Activated CD8-positive, alpha-beta memory T cell treated with anti-CD3 and anti-CD28 coated beads for 4 hours (primary cell): ENCODE measurements around the gene ELSPBP1.
"Not testable (repeated sequence)": the region's sequence is repeated elsewhere in the genome, so short reads cannot be mapped to it uniquely, and the experiment has no call there.

Experiments
- DNase-seq, 2 donors: peaks; one replicate each; pipeline ENCODE4 v3.0.0-alpha.2; 2020; ENCODE audit warnings: low read depth in 2 of 2

ELSPBP1 gene

DNA sequence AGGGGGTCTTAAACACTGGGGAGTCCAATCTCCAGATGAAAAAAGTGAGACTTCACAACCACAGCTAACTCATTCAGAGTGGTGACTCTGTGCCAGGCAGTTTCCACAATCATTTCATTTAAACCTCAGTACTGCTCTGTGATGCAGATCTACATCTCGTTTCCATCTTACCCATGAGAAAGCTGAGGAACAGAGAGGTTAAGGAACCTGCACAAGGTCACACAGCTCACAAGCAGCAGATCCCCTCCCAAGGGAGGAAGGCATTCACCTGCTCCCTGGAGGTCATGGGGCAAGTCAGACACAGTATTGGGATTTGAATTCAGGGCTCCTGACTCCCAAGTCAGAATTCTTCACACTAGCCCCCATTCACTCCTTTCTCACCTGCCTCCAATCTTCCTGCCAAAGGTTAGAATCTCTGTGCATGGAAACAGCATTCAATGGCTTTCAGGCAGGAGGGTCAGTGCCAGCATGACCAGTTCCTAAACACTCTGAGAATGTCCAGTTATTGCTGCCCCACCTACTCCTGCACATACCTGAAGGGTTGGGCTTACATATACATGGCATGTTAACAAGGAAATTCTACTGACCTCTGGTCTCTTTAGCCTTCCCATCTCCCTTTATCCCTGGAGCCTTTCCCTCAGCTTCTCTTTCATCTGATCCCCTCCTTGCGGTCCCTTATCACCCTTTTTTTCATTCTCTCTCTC is 47.6 kb downstream of the ELSPBP1 start:
- no peak for DNase-seq

DNA sequence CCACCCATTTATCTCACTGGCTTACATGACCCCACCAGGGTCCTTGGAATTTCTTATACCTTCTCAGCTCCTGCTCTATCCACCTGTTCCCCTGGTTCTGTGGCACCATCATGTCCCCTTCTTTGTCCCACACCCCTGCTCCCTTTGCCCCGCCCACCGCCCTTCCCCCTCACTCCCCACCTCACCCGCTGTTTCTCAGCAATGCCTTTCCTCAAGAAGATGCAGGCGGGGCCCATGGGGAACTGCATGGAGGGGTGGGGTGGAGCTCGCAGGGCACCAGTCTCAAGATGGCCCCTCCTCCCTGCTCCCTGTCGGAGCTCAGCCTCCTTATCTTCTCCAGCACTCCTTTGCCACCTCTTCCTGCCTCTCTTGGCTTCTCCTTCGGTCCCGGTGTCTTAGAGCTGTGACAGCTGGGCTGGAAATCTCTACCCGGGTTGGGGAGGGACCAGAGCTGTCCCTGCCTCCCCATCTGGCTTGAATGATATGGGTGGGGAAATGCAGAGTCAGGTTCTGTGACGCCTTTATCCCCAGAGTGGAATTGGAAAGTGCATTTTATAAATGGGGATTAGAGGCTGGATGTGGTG is 49.3 kb downstream of the ELSPBP1 start, which contains the start of gene CABP5:
Gene CABP5, minus strand, starts transcription at position 405 of the 584 bp plus-strand sequence. Its CDS starts 157 bp downstream, at position 248.
- no peak for DNase-seq

DNA sequence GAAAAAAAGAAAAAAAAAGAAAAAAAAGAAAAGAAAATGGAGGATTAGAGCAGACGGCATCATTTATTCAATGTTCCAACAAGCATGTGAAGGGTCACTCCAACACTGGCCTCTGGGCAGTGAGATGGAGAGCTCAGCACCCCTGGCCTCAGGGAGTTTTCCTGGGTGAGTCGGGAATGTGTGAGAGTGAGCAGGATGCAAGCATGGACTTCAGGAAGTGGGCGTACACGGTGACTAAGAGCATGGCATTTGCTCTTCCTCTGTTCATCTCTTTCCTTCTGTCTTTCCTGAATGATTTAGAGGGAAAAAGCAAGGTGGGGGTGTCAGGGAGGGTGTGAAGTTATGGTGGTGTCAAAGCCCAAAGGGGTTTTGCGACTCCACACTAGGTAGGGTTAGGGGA is 50.1 kb downstream of the ELSPBP1 start:
- DNase-seq: no peak

DNA sequence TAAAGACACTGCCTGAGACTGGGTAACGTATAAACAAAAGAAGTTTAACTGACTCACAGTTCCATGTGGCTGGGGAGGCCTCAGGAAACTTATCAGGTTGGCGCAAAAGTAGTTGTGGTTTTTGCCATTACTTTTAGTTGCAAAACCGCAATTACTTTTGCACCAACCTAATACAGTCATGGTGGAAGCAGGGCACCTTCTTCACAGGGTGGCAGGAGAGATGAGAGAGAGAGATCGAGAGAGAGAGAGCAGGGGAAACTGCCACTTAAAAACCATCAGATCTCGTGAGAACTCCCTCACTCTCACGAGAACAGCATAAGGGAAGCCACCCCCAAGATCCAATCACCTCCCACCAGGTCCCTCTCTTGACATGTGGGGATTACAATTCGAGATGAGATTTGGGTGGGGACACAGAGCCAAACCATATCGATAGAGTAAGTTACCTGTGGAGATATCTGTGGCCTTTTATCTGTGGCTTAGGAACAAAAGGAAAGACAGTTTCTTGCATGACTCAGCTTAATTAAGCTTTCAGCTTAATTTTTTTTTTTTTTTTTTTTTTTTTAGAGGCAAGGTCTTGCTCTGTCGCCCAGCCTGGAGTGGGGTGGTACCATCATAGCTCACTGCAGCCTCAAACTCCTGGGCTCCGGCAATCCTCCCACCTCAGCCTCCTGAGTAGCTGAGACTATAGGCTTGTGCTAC is 57.1 kb downstream of the ELSPBP1 start:
- no peak for DNase-seq

DNA sequence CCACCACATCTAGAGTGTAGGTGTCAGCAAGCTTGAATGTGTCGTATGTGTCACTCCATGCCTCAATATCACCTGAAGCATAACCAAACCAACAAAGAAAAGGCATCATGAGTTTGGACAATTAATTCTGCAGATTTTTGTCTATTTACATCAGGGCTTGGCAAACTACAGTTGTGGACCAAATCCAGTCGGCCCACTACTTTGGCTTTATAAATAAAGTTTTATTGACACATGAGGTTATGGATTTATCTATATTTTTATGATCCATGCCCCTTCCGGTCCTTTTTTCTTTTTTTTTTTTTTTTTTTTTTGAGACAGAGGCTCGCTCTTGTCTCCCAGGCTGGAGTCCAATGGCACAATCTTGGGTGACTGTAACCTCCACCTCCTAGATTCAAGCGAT is 58.6 kb downstream of the ELSPBP1 start:
- no peak for DNase-seq

DNA sequence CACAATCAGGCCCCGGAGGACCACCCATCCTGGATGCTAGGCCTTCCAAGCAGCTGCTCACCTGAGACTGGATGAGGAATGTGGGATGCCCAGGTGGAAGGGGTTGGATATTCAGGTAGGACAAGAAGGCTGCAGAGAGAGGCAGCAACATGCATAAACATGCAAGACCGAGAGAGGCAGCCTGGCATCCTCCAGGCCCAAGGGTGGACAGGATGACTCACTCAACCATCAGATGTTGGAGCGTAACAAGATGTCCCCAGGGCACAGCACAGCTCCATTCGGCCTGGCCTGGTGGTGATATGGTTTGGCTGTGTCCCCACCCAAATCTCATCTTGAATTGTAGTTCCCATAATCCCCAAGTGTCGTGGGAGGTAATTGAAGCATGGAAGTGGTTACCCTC is 59.4 kb downstream of the ELSPBP1 start:
- no peak for DNase-seq

DNA sequence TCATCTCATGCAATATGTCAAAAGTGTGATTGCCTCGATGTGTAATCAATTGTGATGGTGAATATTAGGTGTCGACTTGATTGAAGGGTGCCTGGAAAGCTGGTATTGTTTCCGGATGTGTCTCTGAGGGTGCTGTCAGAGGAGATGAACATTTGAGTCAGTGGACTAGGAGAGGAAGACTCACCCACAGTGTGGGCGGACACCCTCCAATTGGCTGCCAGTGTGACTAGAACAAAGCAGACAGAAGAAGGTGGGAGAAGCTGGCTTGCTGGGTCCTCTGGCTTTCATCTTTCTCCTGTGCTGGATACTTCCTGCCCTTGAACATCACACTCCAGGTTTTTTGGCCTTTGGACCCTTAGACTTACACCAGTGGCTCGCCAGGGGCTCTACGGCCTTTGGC is 64.9 kb downstream of the ELSPBP1 start:
- no peak for DNase-seq

DNA sequence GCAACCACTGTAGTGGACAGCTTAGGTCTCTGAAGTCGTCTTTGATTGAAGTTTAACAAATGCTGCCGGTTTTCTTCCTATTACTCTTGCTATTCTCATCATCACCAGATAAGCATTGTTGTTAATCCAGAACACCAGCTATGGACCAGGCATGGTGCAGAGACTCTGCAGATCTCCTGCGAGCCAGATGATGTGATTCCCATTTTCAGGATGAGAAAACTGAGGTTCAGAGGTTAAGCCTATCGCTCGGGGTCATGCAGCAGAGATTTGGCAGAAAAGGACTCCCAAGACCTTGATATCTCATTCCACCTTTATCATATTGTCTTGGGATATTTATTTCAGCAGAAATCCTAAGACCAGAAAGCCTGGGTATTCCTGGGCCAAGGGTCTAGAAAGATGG is 65.9 kb downstream of the ELSPBP1 start:
- no peak for DNase-seq

DNA sequence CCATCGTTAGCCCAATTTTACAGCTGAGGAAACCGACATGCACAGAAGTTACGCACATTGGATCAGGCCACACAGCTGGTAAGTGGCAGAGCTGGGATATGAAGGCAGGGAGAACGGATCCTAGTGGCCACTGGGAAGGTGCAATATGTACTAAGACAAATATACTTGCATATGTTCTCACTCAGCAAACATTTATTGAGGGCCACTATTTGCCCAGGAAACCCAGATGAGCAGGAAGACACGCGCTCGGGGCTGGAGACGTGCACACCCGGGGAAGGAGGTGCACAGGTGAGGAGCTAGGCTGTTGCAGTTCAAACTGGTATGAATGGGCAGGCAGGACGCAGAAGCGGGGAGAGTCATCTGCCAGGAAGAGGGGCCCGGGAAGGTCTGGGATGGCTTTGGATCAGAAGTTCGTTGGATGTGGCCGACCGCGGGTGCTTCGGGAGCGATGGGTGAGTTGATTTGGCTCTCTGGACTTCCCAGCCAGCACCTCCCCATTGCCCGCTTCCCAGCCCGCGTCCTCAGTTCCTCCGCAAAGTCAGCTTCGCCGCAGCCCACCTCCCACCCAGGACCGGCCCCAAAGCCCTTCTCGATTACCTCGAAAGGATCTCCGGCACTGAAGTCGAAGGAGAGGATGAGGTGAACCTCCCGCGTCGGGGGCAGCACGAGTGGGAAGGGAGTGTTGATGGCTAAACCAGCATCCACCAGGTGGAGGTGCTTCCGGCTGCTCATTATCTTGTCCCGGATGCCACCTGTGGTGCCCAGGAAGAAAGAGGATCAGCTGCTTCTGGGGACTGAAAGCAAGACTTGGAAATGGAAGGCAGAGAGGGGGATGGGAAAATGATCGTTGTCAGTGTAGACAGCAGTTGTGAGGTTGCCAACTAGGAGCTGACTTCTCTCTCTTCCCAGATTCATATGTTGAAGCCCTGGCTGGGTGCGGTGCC is 67.2 kb downstream of the ELSPBP1 start:
- no peak for DNase-seq

DNA sequence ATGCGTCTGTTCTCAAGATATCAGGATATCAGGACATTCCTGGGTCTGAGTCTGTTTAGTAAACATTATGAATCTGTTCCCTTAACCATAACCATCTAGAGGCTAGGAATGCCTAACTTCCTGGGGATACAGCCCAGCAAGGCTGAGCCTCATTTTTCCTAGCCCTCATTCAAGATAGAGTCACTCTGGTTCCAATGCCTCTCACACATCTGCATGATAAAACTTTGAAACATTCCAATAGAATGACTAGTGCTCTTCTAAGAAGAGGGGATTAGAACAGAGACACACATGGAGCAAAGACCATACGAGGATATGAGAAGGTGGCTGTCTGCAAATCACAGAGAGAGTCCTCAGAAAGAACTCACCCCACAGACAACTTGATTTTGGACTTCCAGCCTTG is 70.1 kb downstream of the ELSPBP1 start:
- DNase-seq: no peak

DNA sequence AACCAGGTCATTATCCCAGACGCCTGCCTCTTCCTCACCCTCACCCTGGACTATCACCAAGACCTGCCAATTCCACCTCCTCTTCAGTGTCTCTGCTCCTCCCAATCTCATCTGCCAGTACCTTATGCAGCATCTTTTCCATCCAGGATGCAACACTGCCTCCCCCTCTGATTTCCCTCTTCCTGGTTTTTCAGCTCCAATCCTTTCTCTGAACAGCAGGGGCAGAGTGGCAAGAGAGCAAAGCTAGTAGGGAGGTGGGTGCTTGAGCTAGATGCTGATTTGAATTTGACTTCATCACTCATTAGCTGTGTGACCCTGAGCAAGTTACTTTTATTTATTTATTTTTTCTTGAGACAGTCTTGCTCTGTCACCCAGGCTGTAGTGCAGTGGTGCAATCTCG is 75.0 kb downstream of the ELSPBP1 start:
- no peak for DNase-seq

DNA sequence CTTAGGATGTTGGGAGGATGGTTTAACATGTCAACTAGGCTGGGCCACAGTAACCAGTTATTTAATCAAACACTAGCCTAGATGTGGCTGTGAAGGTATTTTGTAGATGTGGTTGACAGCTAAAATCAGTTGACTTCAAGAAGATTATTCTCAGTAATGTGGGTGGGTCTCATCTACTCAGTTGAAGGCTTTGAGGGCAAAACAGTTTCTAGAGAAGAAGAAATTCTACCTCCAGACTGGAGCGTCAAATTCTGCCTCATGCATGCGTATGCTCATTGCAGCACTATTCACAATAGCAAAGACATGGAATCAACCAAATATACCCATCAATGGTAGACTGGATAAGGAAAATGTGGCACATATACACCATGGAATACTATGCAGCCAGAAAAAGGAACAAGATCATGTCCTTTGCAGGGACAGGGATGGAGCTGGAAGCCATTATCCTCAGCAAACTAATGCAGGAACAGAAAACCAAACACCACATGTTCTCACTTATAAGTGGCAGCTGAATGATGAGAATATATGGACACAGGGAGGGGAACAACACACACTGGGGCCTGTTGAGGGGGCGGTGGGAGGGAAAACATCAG is 75.8 kb downstream of the ELSPBP1 start:
- DNase-seq: not testable (repeated sequence)
